Measurements from ENCODE around the gene SERHL2.
"Not testable (repeated sequence)": the region's sequence is repeated elsewhere in the genome, so short reads cannot be mapped to it uniquely, and the experiment has no call there.

SERHL2 gene

DNA sequence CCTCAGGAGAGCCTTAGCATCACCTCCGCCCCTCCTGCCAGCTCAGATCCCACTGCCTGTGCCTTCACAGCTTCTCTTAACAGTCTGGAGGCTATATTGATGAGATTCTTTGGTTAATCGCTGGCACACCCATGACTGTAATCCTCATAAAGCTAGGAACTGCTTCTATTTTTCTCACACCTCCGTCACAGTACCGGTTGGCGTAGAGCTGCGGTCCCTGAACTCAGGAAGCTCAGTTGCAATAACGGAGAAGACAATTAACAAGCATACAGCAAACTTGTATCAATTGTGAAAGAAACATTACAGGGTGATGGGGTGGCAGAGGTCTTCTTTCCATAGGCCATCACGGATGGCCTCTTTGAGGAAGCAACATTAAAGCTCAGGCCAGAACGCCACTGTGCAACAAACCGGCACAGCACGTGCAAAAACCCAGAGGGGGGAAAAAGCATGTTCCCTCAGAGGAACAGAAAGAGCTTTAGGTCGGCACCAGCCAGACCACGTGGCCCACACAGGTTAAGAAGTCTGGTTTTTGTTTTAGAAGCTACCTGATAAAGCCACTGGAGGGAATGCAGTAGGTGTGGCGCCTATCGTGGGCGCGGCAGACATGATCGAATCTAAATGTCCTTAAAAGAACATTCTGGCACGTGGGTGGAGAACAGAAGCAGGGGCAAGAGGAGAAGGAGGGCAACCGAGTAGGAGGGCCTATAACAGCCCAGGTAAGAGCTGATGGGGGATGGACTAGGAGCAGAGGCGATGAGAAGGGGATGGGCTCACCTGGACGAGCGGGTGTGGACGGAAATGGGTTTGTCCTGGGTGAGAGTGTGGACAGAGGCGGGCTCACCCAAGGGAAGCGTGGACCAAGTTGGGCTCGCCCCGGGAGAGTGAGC is 34.9 kb upstream of the SERHL2 start:
- Histone ChIP-seq H3K9ac (ENCODE audit: low read depth, low read length) (peak overlapping the region; percentile 91), H3K36me3 (ENCODE audit: control insufficient read depth, insufficient read depth, low read length) (peaks cover 33% of the 10 kb centered on the region), H3K27ac (ENCODE audit: low read depth, low read length) (peak overlapping the region; percentile 64), H3K4me3 (ENCODE audit: low read depth, low read length) (peak overlapping the region; percentile 96)
- not testable (repeated sequence) for H3K27me3 ChIP-seq (ENCODE audit: control insufficient read depth, insufficient read depth, low read length); H3K9me3 ChIP-seq (ENCODE audit: control insufficient read depth, insufficient read depth, low read length); H3K4me1 ChIP-seq (ENCODE audit: control insufficient read depth, insufficient read depth, low read length)

DNA sequence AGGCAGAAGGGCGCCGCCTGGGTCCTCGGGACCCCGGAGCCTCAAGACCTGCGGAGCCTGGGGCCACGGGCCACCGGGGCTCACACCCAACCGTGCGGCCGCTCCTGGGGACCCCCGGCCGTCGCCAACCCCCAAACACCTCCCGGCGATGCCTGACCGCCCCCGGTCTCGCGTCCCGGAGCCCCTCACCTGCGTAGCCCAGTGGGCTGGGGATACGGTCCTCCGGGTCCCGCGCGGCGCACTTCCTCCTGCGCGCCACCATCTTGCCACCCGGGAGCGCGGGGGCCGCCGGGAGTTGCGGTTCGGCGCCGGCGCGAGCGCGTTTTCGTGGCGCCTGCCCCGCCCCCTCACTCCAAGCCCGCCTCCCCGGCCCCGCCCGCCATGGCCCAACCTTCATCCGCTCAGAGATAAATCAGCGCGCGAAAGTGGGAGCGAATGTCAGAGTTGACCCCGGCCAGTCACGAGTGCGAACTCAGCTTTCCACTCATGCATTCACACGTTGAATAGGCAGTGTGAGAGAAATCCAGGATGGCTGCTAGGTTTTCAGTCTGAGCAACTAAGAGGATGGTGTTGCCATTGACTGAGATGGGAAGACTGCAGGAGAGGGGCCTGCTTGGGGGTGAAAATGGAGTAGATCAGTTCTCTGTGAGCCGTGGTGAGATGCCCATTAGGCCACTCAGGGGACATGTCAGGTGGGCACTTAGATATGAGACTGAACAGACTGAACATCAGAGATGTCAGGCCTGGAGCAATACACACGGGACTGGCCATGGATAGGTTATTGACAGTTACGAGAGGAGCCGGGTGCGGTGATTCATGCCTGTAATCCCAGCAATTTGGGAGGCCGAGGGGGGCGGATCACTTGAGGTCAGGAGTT is 34.0 kb upstream of the SERHL2 start, which contains the start of gene RRP7A:
Gene RRP7A, minus strand, starts transcription at position 272 of the 877 bp plus-strand sequence. Its CDS starts 10 bp downstream, at position 262.
- H3K9ac ChIP-seq (ENCODE audit: low read depth, low read length), result peak within 1 kb of the TSS; percentile 91
- no peaks in the 10 kb centered on the region for H3K27me3 ChIP-seq (ENCODE audit: control insufficient read depth, insufficient read depth, low read length)
- peak within 1 kb of the TSS; percentile 96 for H3K4me3 ChIP-seq (ENCODE audit: low read depth, low read length)
- H3K9me3 ChIP-seq (ENCODE audit: control insufficient read depth, insufficient read depth, low read length), result no peaks in the 10 kb centered on the region
- peak within 1 kb of the TSS; percentile 64 for H3K27ac ChIP-seq (ENCODE audit: low read depth, low read length)
- H3K36me3 ChIP-seq (ENCODE audit: control insufficient read depth, insufficient read depth, low read length), result peaks cover 27% of the 10 kb centered on the region
- H3K4me1 ChIP-seq (ENCODE audit: control insufficient read depth, insufficient read depth, low read length), result peaks cover 8% of the 10 kb centered on the region

DNA sequence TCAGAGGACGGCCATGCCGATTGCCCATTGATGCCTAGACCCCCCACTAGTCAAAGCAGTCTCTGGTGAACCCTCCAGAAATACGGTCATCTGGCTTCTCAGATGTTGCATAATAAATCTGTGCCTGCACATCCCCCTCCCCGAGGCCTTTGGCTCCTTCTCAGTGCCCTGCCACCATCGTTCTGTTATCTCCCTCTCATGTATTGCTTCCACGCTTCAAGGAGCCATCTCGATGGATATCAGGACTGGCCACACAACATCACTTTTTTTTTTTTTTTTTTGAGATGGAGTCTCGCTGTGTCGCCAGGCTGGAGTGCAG is 32.6 kb upstream of the SERHL2 start:
- Histone ChIP-seq H3K4me1 (ENCODE audit: control insufficient read depth, insufficient read depth, low read length) (peaks cover 8% of the 10 kb centered on the region), H3K27me3 (ENCODE audit: control insufficient read depth, insufficient read depth, low read length) (no peaks in the 10 kb centered on the region), H3K27ac (ENCODE audit: low read depth, low read length) (no peak overlapping the region), H3K9me3 (ENCODE audit: control insufficient read depth, insufficient read depth, low read length) (no peaks in the 10 kb centered on the region), H3K9ac (ENCODE audit: low read depth, low read length) (no peak overlapping the region), H3K4me3 (ENCODE audit: low read depth, low read length) (no peak overlapping the region), H3K36me3 (ENCODE audit: control insufficient read depth, insufficient read depth, low read length) (peaks cover 17% of the 10 kb centered on the region)

DNA sequence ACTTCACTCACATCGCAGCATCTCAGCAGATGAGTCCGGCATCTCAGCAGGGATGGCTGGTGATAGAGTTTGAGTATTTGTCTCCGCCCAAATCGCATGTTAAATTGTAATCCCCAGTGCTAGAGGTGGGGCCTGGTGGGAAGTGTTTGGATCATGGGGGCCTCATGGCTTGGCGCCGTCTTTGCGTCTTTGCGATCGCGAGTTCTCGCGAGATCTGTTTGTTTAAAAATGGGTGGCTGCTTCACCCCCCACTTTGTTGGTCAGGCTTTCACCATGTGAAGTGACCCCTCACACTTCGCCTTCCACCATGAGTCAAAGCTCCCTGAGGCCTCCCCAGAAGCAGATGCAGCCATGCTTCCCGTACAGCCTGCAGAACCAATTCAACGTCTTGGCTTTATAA is 31.2 kb upstream of the SERHL2 start:
- H3K27me3 ChIP-seq (ENCODE audit: control insufficient read depth, insufficient read depth, low read length), result no peaks in the 10 kb centered on the region
- no peak overlapping the region for H3K27ac ChIP-seq (ENCODE audit: low read depth, low read length)
- H3K9me3 ChIP-seq (ENCODE audit: control insufficient read depth, insufficient read depth, low read length), result no peaks in the 10 kb centered on the region
- peaks cover 4% of the 10 kb centered on the region for H3K36me3 ChIP-seq (ENCODE audit: control insufficient read depth, insufficient read depth, low read length)
- no peak overlapping the region for H3K4me3 ChIP-seq (ENCODE audit: low read depth, low read length)
- H3K4me1 ChIP-seq (ENCODE audit: control insufficient read depth, insufficient read depth, low read length), result peaks cover 8% of the 10 kb centered on the region
- no peak overlapping the region for H3K9ac ChIP-seq (ENCODE audit: low read depth, low read length)

DNA sequence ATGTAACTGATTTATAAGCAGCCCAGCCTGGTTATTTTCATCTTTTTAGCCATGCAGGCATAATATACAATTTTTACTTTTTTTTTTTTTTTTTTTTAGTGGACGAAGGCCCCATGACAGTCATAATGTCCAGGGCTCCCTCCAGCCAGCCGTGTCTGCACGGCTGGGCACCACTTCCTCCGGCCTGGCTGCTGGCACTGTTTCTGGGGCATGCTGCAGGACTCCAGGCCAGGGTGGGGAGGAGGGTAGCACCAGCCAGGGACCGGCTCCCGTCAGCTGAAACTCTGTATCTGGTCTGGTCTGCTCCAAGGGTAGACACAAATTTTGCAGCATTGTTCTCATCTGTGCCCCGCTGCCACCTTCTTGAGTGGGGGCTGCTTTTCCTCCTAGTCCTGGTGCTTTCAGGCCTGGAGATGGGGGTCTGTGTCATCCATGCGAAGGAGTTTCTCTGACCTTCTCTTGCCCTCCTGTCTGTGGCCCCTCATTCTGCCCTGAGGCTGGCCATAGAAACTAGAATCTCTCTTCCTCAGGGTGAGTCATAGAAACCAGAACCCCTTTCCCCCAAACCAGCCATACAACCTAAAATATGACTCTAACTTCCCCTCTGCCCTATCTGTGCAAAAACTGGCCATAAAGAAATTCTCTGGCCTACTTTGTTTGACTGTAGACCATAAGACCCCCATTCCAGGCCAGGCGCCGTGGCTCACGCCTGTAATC is 25.0 kb upstream of the SERHL2 start:
- no peaks in the 10 kb centered on the region for H3K27me3 ChIP-seq (ENCODE audit: control insufficient read depth, insufficient read depth, low read length)
- no peaks in the 10 kb centered on the region for H3K36me3 ChIP-seq (ENCODE audit: control insufficient read depth, insufficient read depth, low read length)
- no peaks in the 10 kb centered on the region for H3K9me3 ChIP-seq (ENCODE audit: control insufficient read depth, insufficient read depth, low read length)
- no peak overlapping the region for H3K9ac ChIP-seq (ENCODE audit: low read depth, low read length)
- no peak overlapping the region for H3K27ac ChIP-seq (ENCODE audit: low read depth, low read length)
- H3K4me3 ChIP-seq (ENCODE audit: low read depth, low read length), result no peak overlapping the region
- no peaks in the 10 kb centered on the region for H3K4me1 ChIP-seq (ENCODE audit: control insufficient read depth, insufficient read depth, low read length)

DNA sequence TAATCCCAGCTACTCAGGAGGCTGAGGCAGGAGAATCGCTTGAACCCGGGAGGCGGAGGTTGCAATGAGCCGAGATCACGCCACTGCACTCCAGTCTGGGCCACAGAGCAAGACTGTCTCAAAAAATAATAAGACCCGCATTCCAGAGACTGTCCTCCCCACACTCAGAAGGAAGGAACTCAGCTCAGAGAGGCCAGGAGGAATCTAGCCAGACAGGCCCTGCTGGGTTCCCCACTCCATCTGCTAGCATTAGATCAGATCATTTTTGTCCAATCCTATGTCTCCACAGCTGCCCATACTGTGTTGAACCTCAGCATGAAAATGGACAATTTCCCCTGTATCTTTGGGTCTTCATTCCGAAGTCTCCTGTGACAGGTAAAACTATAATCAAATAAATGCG is 24.3 kb upstream of the SERHL2 start:
- H3K9me3 ChIP-seq (ENCODE audit: control insufficient read depth, insufficient read depth, low read length); H3K36me3 ChIP-seq (ENCODE audit: control insufficient read depth, insufficient read depth, low read length); H3K4me1 ChIP-seq (ENCODE audit: control insufficient read depth, insufficient read depth, low read length); H3K4me3 ChIP-seq (ENCODE audit: low read depth, low read length); H3K27me3 ChIP-seq (ENCODE audit: control insufficient read depth, insufficient read depth, low read length); H3K27ac ChIP-seq (ENCODE audit: low read depth, low read length); H3K9ac ChIP-seq (ENCODE audit: low read depth, low read length): not testable (repeated sequence)

DNA sequence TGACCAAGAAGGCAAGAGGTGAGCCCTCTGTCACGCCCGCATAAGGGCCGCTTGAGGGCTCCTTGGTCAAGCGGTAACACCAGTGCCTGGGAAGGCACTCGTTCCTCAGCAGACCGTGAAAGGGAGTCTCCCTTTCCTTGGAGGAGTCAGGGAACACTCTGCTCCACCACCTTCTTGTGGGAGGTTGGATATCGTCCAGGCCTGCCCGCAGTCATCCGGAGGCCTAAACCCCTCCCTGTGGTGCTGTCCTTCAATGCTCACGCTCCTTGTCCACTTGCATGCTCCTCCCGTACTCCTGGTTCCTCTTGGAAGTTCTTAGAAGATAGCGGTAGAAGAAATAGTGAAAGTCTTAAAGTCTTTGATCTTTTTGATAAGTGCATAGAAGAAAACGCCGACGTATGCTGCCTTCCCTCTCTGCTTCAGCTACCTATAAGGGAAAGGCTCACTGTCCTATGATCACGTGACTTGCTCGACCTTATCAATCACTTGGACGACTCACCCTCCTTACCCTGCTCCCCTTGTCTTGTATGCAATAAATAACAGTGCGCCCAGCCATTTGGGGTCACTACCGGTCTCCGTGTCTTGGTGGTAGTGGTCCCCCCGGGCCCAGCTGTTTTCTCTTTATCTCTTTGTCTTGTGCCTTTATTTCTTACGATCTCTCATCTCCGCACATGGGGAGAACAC is 22.2 kb upstream of the SERHL2 start:
- H3K27ac ChIP-seq (ENCODE audit: low read depth, low read length); H3K4me3 ChIP-seq (ENCODE audit: low read depth, low read length); H3K4me1 ChIP-seq (ENCODE audit: control insufficient read depth, insufficient read depth, low read length); H3K27me3 ChIP-seq (ENCODE audit: control insufficient read depth, insufficient read depth, low read length); H3K9me3 ChIP-seq (ENCODE audit: control insufficient read depth, insufficient read depth, low read length); H3K36me3 ChIP-seq (ENCODE audit: control insufficient read depth, insufficient read depth, low read length); H3K9ac ChIP-seq (ENCODE audit: low read depth, low read length): not testable (repeated sequence)

DNA sequence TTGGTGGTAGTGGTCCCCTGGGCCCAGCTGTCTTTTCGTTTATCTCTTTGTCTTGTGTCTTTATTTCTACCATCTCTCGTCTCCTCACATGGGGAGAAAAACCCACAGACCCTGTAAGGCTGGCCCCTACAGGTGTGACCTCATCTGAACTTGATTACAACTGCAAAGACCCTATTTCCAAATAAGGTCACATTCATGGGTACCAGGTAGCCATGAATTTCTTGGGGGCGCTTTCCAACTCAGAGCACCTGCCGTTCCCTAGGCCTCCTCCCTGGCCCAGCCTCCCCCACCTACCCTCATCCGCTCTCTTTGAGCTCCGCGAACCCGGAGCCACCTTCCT is 20.1 kb upstream of the SERHL2 start:
- Histone ChIP-seq H3K27ac (ENCODE audit: low read depth, low read length) (no peak overlapping the region), H3K4me3 (ENCODE audit: low read depth, low read length) (no peak overlapping the region), H3K27me3 (ENCODE audit: control insufficient read depth, insufficient read depth, low read length) (no peaks in the 10 kb centered on the region), H3K9ac (ENCODE audit: low read depth, low read length) (no peak overlapping the region), H3K4me1 (ENCODE audit: control insufficient read depth, insufficient read depth, low read length) (no peaks in the 10 kb centered on the region), H3K9me3 (ENCODE audit: control insufficient read depth, insufficient read depth, low read length) (no peaks in the 10 kb centered on the region), H3K36me3 (ENCODE audit: control insufficient read depth, insufficient read depth, low read length) (no peaks in the 10 kb centered on the region)

DNA sequence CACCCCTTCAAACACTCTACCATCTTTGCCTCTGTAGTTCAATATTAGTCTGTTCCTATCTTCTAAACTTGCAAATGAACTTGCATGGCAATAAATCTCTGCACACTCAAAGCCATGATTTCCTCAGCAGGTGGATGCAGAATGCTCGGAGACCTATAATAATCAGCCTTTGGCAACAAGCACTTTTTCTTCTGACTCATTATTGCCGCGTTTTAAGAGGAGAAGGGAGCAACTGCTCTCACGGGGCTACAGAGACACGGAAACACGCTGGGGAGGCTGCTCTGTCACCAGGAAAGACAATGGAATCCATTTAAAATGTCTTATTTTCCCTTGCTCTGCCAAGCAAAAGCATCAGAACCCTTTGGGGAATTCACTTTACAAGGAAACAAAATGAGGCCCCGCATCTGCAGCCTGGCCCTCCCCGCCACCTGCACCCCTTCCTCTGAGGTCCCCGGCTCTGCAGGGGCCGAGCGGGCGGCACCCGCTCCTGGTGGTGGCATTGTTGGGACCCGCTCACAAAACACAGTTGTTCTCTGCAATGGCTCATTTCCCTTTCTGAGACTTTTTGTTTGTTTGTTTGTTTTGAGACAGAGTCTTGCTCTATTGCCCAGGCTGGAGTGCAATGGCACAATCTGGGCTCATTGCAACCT is 18.5 kb upstream of the SERHL2 start:
- not testable (repeated sequence) for H3K36me3 ChIP-seq (ENCODE audit: control insufficient read depth, insufficient read depth, low read length); H3K9me3 ChIP-seq (ENCODE audit: control insufficient read depth, insufficient read depth, low read length); H3K4me1 ChIP-seq (ENCODE audit: control insufficient read depth, insufficient read depth, low read length); H3K9ac ChIP-seq (ENCODE audit: low read depth, low read length); H3K4me3 ChIP-seq (ENCODE audit: low read depth, low read length); H3K27me3 ChIP-seq (ENCODE audit: control insufficient read depth, insufficient read depth, low read length); H3K27ac ChIP-seq (ENCODE audit: low read depth, low read length)

DNA sequence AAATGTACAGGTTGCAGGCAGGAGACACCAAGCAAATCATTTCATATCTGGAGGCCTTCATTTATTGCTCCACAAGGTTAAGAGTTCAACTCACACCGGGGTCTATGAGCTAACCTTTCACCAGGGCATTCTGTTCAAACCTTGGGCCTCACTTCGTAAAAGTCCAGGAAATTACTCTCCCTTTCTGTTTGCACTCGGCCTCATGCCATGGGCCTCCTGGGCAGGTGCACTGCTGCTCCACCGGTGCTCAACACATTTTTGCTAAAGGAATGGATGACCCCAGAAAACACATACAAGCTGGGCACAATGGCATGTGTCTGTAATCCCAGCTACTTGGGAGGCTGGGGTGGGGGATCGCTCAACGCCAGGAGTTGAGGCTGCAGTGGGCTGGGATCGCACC is 17.6 kb upstream of the SERHL2 start:
- Histone ChIP-seq H3K4me1 (ENCODE audit: control insufficient read depth, insufficient read depth, low read length) (no peaks in the 10 kb centered on the region), H3K36me3 (ENCODE audit: control insufficient read depth, insufficient read depth, low read length) (no peaks in the 10 kb centered on the region), H3K27ac (ENCODE audit: low read depth, low read length) (no peak overlapping the region), H3K9me3 (ENCODE audit: control insufficient read depth, insufficient read depth, low read length) (no peaks in the 10 kb centered on the region), H3K9ac (ENCODE audit: low read depth, low read length) (no peak overlapping the region), H3K27me3 (ENCODE audit: control insufficient read depth, insufficient read depth, low read length) (no peaks in the 10 kb centered on the region), H3K4me3 (ENCODE audit: low read depth, low read length) (no peak overlapping the region)

Measured in HUES48 (cell line).